Liver (tissue), 9 donors: ENCODE results near the gene TAC3. TPM values are rescaled to one million over a fixed set of nuclear protein-coding genes. Genes with fewer than 3 reads are reported as not detected.

Source experiments
- DNase-seq: peaks from one replicate; pipeline ENCODE4 v3.0.0-alpha.2; 2017; ENCODE audit warnings: low spot score
- H3K27ac ChIP-seq, 2 donors: one replicate each; pipeline ENCODE4 v1.7.0; 2013; ENCODE audit warnings: inconsistent platforms in 2 of 2, low read length in 2 of 2, control low read depth in 1 of 2, low read depth in 1 of 2, mild to moderate bottlenecking in 1 of 2
- H3K27me3 ChIP-seq, 4 donors: one replicate each; pipeline versions ENCODE4 v1.6.1 to v1.7.0; 2013; ENCODE audit warnings: low read length in 3 of 4, inconsistent platforms in 1 of 4, mild to moderate bottlenecking in 1 of 4, moderate library complexity in 1 of 4; ENCODE audit not compliant: control insufficient read depth in 4 of 4, insufficient read depth in 4 of 4
- H3K36me3 ChIP-seq, 4 donors: one replicate each; pipeline versions ENCODE4 v1.6.1 to v1.7.0; 2013; ENCODE audit warnings: low read length in 3 of 4, mild to moderate bottlenecking in 3 of 4, low read depth in 1 of 4, moderate library complexity in 1 of 4; ENCODE audit not compliant: control insufficient read depth in 4 of 4, insufficient read depth in 3 of 4
- H3K4me1 ChIP-seq, 4 donors: one replicate each; pipeline versions ENCODE4 v1.6.1 to v1.7.0; 2013; ENCODE audit warnings: low read length in 3 of 4, mild to moderate bottlenecking in 3 of 4, moderate library complexity in 1 of 4; ENCODE audit not compliant: control insufficient read depth in 4 of 4, insufficient read depth in 4 of 4
- H3K4me3 ChIP-seq, 3 donors: one replicate each; pipeline versions ENCODE4 v1.6.1 to v1.7.0; 2013; ENCODE audit warnings: low read length in 3 of 3, control low read depth in 1 of 3, low read depth in 1 of 3, mild to moderate bottlenecking in 1 of 3
- H3K9ac ChIP-seq, 2 donors: one replicate each; pipeline ENCODE4 v1.7.0; 2013; ENCODE audit warnings: low read length in 2 of 2, mild to moderate bottlenecking in 2 of 2, moderate library complexity in 2 of 2, control low read depth in 1 of 2, low read depth in 1 of 2
- H3K9me3 ChIP-seq, 4 donors: one replicate each; pipeline versions ENCODE4 v1.6.1 to v1.7.0; 2013; ENCODE audit warnings: low read length in 3 of 4; ENCODE audit not compliant: control insufficient read depth in 4 of 4
- CTCF ChIP-seq: fragments of 150-350 bp; IDR thresholded peaks from 2 replicates; pipeline ENCODE4 v1.5.1; 2017; ENCODE audit warnings: improper control_type of control experiment, low read depth, low read length; ENCODE audit not compliant: missing input control
- EGR1 ChIP-seq, 2 donors: IDR thresholded peaks; 2 replicates each; pipeline ENCODE4 v1.6.1; 2016 to 2018; ENCODE audit warnings: antibody characterized with exemption in 2 of 2, low read depth in 2 of 2
- FOXA1 ChIP-seq: IDR thresholded peaks from 2 replicates; pipeline ENCODE4 v1.6.1; 2016; ENCODE audit warnings: antibody characterized with exemption
- FOXA2 ChIP-seq: IDR thresholded peaks from 2 replicates; pipeline ENCODE4 v1.6.1; 2016; ENCODE audit warnings: antibody characterized with exemption
- GABPA ChIP-seq, 2 donors: IDR thresholded peaks in 1 of 2; conservative IDR thresholded peaks in 1 of 2; 2 replicates each; pipeline ENCODE4 v1.6.1; 2016; ENCODE audit warnings: antibody characterized with exemption in 2 of 2, mild to moderate bottlenecking in 1 of 2, moderate library complexity in 1 of 2
- HNF4A ChIP-seq, 2 donors: conservative IDR thresholded peaks; 2 replicates each; pipeline ENCODE4 v1.6.1; 2016; ENCODE audit warnings: antibody characterized with exemption in 2 of 2, mild to moderate bottlenecking in 2 of 2
- HNF4G ChIP-seq: IDR thresholded peaks from 2 replicates; pipeline ENCODE4 v1.6.1; 2016; ENCODE audit warnings: antibody characterized with exemption
- JUND ChIP-seq, 2 donors: IDR thresholded peaks; 2 replicates each; pipeline ENCODE4 v1.6.1; 2016; ENCODE audit warnings: antibody characterized with exemption in 2 of 2
- NR2F2 ChIP-seq: IDR thresholded peaks from 2 replicates; pipeline ENCODE4 v1.6.1; 2016; ENCODE audit warnings: antibody characterized with exemption
- RXRA ChIP-seq, 2 donors: IDR thresholded peaks; 2 replicates each; pipeline ENCODE4 v1.6.1; 2017 to 2018; ENCODE audit warnings: antibody characterized with exemption in 2 of 2, mild to moderate bottlenecking in 1 of 2
- SP1 ChIP-seq: IDR thresholded peaks from 2 replicates; pipeline ENCODE4 v1.6.1; 2018; ENCODE audit warnings: antibody characterized with exemption, mild to moderate bottlenecking
- TAF1 ChIP-seq: conservative IDR thresholded peaks from 2 replicates; pipeline ENCODE4 v1.6.1; 2016; ENCODE audit warnings: antibody characterized with exemption, mild to moderate bottlenecking
- YY1 ChIP-seq: IDR thresholded peaks from 2 replicates; pipeline ENCODE4 v1.6.1; 2016; ENCODE audit warnings: antibody characterized with exemption, mild to moderate bottlenecking
- ZBTB33 ChIP-seq: IDR thresholded peaks from 2 replicates; pipeline ENCODE4 v1.6.1; 2016; ENCODE audit warnings: antibody characterized with exemption
- whole genome bisulfite sequencing: extraction: QIAGEN DNeasy Blood & Tissue Kit; methylation state at CpG from one replicate; pipeline ENCODE4 v1.1.7; 2013; 5-methylcytosine and 5-hydroxymethylcytosine counted together
- polyA plus RNA-seq, 2 donors: library from polyadenylated mRNA; stranded (reverse) in 1 of 2; unstranded in 1 of 2; fragments of 200-250 nt in 1 of 2; fragments of >200 nt in 1 of 2; fragmentation: Nextera tagmentation in 1 of 2; extraction: Ambion mirVana in 1 of 2; gene quantifications; one replicate each; pipeline versions ENCODE4 v1.2.1 to v1.2.3, GENCODE V29; 2013 to 2015
- total RNA-seq, 2 donors: library from RNA; depleted of rRNA; stranded (reverse); fragments of >200 nt; gene quantifications; one replicate each; pipeline ENCODE4 v1.2.3, GENCODE V29; 2014
- TF ChIP-seq, protein P1 (sequence below): IDR thresholded peaks from 2 replicates; pipeline ENCODE4 v1.6.1; 2016; ENCODE audit warnings: antibody characterized with exemption, mild to moderate bottlenecking
- TF ChIP-seq, protein P2 (sequence below): IDR thresholded peaks from 2 replicates; pipeline ENCODE4 v1.6.1; 2016; ENCODE audit warnings: antibody characterized with exemption
- TF ChIP-seq, protein P3 (sequence below): IDR thresholded peaks from 2 replicates; pipeline ENCODE4 v1.6.1; 2016; ENCODE audit warnings: antibody characterized with exemption
- donor health status: healthy.
- donor health status: healthy.
- donor health status: healthy.
- donor health status: healthy.
- donor health status: healthy.

The TAC3 gene
- total and polyA plus RNA-seq, 4 donors = not detected

DNA sequence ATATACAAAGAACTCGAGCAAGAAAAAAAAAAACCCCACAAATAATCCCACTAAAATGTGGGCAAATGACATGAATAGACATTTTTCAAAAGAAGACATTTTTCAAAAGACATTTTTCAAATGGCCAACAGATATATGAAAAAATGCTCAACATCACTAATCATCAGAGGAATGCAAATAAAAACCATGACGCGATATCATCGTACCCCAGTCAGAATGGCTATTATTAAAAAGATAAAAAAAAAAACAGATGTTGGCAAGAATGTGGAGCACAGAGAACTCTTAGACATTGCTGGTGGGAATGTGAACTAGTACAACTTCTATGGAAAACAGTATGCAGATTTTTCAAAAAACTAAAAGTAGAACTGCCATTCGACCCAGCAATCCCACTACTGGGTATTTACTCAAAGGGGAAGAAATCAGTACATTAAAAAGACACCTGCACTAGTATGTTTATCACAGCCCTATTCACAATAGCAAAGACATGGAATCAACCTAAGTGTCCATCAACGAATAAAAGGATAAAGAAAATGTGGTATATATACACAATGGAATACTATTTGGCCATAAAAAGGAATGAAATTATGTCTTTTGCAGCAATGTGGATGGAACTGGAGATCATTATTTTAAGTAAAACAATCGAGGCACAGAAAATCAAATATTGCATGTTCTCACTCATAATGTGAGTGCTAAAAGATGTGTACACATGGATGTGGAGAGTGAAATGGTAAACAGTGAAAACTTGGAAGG is 26.3 kb downstream of the TAC3 start:
- Histone ChIP-seq H3K9me3 (no peaks in the 10 kb centered on the region), H3K4me3 (no peak overlapping the region), H3K27ac (peak overlapping the region; percentile 63 to 76), H3K27me3 (no peaks in the 10 kb centered on the region), H3K9ac (no peak overlapping the region), H3K4me1 (peaks cover 4 to 47% (median 32%) of the 10 kb centered on the region in 4 donors), H3K36me3 (no peaks in the 10 kb centered on the region)
- TF ChIP-seq HNF4A (conservative IDR thresholded peaks at IDR 0.05) (no peak), TAF1 (no peak), JUND (IDR thresholded peaks at IDR 0.05) (no peak), GABPA (IDR thresholded peaks at IDR 0.05 in 1 of 2, conservative IDR thresholded peaks at IDR 0.05 in 1 of 2) (no peak), SP1 (no peak), CTCF (no peak), YY1 (no peak), RXRA (IDR thresholded peaks at IDR 0.05) (no peak), NR2F2 (no peak), FOXA2 (no peak), HNF4G (no peak), FOXA1 (no peak)
- TF ChIP-seq, protein P1, sequence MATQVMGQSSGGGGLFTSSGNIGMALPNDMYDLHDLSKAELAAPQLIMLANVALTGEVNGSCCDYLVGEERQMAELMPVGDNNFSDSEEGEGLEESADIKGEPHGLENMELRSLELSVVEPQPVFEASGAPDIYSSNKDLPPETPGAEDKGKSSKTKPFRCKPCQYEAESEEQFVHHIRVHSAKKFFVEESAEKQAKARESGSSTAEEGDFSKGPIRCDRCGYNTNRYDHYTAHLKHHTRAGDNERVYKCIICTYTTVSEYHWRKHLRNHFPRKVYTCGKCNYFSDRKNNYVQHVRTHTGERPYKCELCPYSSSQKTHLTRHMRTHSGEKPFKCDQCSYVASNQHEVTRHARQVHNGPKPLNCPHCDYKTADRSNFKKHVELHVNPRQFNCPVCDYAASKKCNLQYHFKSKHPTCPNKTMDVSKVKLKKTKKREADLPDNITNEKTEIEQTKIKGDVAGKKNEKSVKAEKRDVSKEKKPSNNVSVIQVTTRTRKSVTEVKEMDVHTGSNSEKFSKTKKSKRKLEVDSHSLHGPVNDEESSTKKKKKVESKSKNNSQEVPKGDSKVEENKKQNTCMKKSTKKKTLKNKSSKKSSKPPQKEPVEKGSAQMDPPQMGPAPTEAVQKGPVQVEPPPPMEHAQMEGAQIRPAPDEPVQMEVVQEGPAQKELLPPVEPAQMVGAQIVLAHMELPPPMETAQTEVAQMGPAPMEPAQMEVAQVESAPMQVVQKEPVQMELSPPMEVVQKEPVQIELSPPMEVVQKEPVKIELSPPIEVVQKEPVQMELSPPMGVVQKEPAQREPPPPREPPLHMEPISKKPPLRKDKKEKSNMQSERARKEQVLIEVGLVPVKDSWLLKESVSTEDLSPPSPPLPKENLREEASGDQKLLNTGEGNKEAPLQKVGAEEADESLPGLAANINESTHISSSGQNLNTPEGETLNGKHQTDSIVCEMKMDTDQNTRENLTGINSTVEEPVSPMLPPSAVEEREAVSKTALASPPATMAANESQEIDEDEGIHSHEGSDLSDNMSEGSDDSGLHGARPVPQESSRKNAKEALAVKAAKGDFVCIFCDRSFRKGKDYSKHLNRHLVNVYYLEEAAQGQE = no peak
- TF ChIP-seq, protein P2, sequence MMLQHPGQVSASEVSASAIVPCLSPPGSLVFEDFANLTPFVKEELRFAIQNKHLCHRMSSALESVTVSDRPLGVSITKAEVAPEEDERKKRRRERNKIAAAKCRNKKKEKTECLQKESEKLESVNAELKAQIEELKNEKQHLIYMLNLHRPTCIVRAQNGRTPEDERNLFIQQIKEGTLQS = no peak
- TF ChIP-seq, protein P3, sequence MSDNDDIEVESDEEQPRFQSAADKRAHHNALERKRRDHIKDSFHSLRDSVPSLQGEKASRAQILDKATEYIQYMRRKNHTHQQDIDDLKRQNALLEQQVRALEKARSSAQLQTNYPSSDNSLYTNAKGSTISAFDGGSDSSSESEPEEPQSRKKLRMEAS = no peak
- WGBS = 76% methylated on average over 7 of the region's 7 CpGs
- DNase-seq = no peak

DNA sequence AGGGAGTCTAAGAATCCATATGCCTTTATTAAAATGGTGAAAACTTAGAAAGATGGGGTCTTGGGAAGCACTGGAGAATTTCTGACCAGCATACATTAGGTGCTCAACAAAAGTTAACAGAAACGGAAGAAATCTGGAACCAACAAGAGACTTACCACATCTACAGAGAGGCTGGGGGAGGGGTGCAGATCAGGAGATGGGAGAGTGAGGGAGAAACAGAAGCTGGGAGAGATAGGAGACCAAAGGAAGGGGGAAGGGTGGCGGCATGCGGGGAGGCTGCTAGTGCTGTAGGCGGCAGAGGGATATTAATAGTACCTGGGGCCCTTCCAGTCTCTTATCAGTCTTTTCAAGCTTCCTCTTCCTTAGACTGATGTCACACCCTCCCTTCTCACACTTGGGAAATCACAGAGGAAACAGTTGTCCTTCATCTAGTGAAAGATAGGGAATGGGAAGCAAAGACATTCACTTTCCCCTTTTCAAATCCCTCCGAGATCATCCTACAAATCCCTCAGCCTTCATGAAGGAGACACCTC is 28.1 kb downstream of the TAC3 start:
- WGBS = 60% methylated on average over 5 of the region's 5 CpGs
- DNase-seq = peak; percentile 38
- no peak overlapping the region for H3K9ac ChIP-seq
- TF ChIP-seq ZBTB33 = no peak
- TF ChIP-seq HNF4A (conservative IDR thresholded peaks at IDR 0.05) = no peak
- TF ChIP-seq HNF4G = no peak
- no peak for TF ChIP-seq RXRA (IDR thresholded peaks at IDR 0.05)
- TF ChIP-seq SP1 = no peak
- TF ChIP-seq FOXA2 = no peak
- peak in 1 of 2 donors; percentile 20 for TF ChIP-seq EGR1 (IDR thresholded peaks at IDR 0.05; ENCODE audit: low read depth in 2 of 2)
- TF ChIP-seq GABPA (IDR thresholded peaks at IDR 0.05 in 1 of 2, conservative IDR thresholded peaks at IDR 0.05 in 1 of 2) = no peak
- no peak for TF ChIP-seq YY1
- peak; percentile 54 for TF ChIP-seq NR2F2
- no peak for TF ChIP-seq JUND (IDR thresholded peaks at IDR 0.05)
- TF ChIP-seq TAF1 = no peak
- TF ChIP-seq, protein P3 = peak; percentile 31
- TF ChIP-seq, protein P1 = no peak

More for the DNA sequence above, 28.1 kb downstream of the TAC3 start:
- peak overlapping the region in 1 of 2 donors; percentile 17 for H3K27ac ChIP-seq
- H3K27me3 ChIP-seq = no peaks in the 10 kb centered on the region
- peaks cover 4 to 41% (median 28%) of the 10 kb centered on the region in 4 donors for H3K4me1 ChIP-seq
- H3K36me3 ChIP-seq = no peaks in the 10 kb centered on the region
- H3K4me3 ChIP-seq = no peak overlapping the region
- H3K9me3 ChIP-seq = no peaks in the 10 kb centered on the region
